Ascending aorta (tissue), 2 donors: ENCODE measurements around the gene EPSTI1. TPM values are rescaled to one million over a fixed set of nuclear protein-coding genes. Genes with fewer than 3 reads are reported as not detected.
"Not testable (repeated sequence)": the region's sequence is repeated elsewhere in the genome, so short reads cannot be mapped to it uniquely, and the experiment has no call there.

Experiments used
- DNase-seq, 2 donors: peaks; one replicate each; pipeline ENCODE4 v3.0.0-alpha.2; 2019; ENCODE audit warnings: low spot score in 2 of 2
- H3K27ac ChIP-seq, 2 donors: fragments of 200-600 bp; sonication (generic); one replicate each; pipeline ENCODE4 v1.5.1; 2016 to 2017; ENCODE audit warnings: mild to moderate bottlenecking in 1 of 2
- H3K27me3 ChIP-seq: fragments of 200-600 bp; sonication (generic); one replicate; pipeline ENCODE4 v1.5.1; 2017
- H3K36me3 ChIP-seq, 2 donors: fragments of 200-600 bp; sonication (generic); one replicate each; pipeline ENCODE4 v1.5.1; 2016
- H3K4me1 ChIP-seq, 2 donors: fragments of 200-600 bp; sonication (generic); one replicate each; pipeline ENCODE4 v1.5.1; 2016 to 2017; ENCODE audit warnings: mild to moderate bottlenecking in 1 of 2
- H3K4me3 ChIP-seq, 2 donors: fragments of 200-600 bp; sonication (generic); one replicate each; pipeline ENCODE4 v1.5.1; 2016 to 2017; ENCODE audit warnings: mild to moderate bottlenecking in 1 of 2
- H3K9me3 ChIP-seq, 2 donors: fragments of 200-600 bp; sonication (generic); one replicate each; pipeline ENCODE4 v1.5.1; 2016
- intact Hi-C: fragments of 100-400 bp; cut with DNase I; formaldehyde crosslinking; loops from one replicate; pipeline ENCODE4 v1.15.1; 2023
- total RNA-seq: library from RNA; depleted of rRNA; stranded (reverse); fragments of >200 nt; gene quantifications from one replicate; pipeline ENCODE4 v1.1.0, GENCODE V29; 2016
- TF ChIP-seq, protein P1 (sequence below), 3 experiments: fragments of 200-600 bp in 2 of 3; fragments of 450-650 bp in 1 of 3; sonication (generic) in 2 of 3; IDR thresholded peaks; one replicate each; pipeline ENCODE4 v1.5.1; 2016 to 2019; ENCODE audit warnings: antibody characterized with exemption in 3 of 3, mild to moderate bottlenecking in 1 of 3, moderate library complexity in 1 of 3

The EPSTI1 gene, protein sequence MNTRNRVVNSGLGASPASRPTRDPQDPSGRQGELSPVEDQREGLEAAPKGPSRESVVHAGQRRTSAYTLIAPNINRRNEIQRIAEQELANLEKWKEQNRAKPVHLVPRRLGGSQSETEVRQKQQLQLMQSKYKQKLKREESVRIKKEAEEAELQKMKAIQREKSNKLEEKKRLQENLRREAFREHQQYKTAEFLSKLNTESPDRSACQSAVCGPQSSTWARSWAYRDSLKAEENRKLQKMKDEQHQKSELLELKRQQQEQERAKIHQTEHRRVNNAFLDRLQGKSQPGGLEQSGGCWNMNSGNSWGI
- 3.2 TPM for total RNA-seq

DNA sequence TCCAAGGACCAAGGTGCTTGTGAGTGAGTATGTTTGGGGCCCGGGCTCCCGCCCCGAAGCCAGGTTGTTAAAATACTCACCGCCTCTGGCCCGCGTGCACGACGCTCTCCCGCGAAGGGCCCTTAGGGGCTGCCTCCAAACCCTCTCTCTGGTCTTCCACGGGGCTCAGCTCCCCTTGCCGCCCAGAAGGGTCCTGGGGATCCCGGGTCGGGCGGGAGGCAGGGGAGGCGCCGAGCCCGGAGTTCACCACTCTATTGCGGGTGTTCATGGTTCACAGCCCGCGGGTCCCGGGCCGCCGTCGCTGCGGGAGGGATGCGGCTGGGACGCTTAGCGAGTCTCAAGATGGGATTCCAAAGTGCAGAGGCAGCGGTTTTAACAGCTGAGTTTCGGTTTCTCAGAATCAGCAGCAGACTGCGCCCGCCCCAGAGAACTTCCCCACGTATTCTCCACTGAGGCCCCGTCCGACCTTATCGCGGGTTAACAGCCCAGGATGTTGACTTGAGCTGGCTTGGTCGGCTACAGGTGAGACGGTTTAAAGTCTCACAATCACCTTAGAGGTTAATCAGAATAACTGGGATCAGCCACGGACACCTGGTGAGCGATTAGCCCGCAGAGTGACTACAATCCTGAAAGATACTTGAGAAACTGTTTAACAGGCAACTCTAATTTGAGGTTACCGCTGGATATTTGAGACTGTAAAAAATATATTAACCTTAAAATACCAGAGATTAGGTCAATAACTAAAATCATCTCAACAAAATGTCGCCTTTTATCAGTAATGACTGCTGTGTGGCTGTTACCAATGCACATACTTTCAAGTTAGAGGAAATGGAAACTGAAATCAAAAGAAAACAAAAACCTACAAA lies at the start of gene EPSTI1:
Gene EPSTI1, minus strand, starts transcription at position 344 of the 866 bp plus-strand sequence. Its CDS starts 76 bp downstream, at position 268.
- intact Hi-C loops = loop anchor here (1.0 kb wide), 1 partner anchor 31 kb away; the partner anchor contains the start of gene DNAJC15
- TF ChIP-seq, protein P1, sequence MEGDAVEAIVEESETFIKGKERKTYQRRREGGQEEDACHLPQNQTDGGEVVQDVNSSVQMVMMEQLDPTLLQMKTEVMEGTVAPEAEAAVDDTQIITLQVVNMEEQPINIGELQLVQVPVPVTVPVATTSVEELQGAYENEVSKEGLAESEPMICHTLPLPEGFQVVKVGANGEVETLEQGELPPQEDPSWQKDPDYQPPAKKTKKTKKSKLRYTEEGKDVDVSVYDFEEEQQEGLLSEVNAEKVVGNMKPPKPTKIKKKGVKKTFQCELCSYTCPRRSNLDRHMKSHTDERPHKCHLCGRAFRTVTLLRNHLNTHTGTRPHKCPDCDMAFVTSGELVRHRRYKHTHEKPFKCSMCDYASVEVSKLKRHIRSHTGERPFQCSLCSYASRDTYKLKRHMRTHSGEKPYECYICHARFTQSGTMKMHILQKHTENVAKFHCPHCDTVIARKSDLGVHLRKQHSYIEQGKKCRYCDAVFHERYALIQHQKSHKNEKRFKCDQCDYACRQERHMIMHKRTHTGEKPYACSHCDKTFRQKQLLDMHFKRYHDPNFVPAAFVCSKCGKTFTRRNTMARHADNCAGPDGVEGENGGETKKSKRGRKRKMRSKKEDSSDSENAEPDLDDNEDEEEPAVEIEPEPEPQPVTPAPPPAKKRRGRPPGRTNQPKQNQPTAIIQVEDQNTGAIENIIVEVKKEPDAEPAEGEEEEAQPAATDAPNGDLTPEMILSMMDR (IDR thresholded peaks at IDR 0.05) = no peak
- H3K4me1 ChIP-seq = peaks cover 0 to 2% of the 10 kb centered on the region in 2 donors
- peak within 1 kb of the TSS; percentile 71 to 83 for H3K4me3 ChIP-seq
- no peaks in the 10 kb centered on the region for H3K36me3 ChIP-seq
- no peaks in the 10 kb centered on the region for H3K9me3 ChIP-seq
- no peaks in the 10 kb centered on the region for H3K27me3 ChIP-seq
- peak within 1 kb of the TSS; percentile 42 to 70 for H3K27ac ChIP-seq
- DNase-seq = peak in 1 of 2 donors; percentile 80

DNA sequence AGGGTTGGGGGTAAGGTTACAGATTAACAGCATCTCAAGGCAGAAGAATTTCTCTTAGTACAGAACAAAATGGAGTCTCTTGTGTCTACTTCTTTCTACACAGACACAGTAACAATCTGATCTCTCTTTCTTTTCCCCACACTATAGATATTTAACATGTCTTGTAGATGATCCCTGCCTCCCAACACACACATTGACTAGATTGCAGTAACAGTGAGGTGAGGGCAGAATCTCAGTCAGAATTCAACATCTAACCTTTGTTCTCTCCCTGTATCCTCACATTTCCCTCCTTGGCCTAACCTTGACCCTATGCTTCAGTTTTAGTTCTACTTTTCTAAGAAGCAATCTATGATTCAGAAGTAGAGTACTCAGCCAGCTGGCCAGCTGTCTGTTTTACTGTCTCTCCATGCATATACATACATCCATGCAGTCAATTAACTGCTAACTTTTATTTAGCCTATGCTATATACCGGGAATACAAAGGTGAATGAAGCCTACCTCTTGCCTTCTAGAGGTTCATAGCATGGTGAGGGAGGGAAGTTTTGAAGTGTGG lies 49.4 kb upstream of the EPSTI1 start:
- Histone ChIP-seq H3K27ac (no peak overlapping the region), H3K36me3 (no peaks in the 10 kb centered on the region), H3K4me1 (peaks cover 0 to 8% of the 10 kb centered on the region in 2 donors), H3K27me3 (no peaks in the 10 kb centered on the region), H3K9me3 (no peaks in the 10 kb centered on the region), H3K4me3 (no peak overlapping the region)
- TF ChIP-seq, protein P1 (IDR thresholded peaks at IDR 0.05) = no peak
- intact Hi-C loops = no loop called here
- no peak for DNase-seq

DNA sequence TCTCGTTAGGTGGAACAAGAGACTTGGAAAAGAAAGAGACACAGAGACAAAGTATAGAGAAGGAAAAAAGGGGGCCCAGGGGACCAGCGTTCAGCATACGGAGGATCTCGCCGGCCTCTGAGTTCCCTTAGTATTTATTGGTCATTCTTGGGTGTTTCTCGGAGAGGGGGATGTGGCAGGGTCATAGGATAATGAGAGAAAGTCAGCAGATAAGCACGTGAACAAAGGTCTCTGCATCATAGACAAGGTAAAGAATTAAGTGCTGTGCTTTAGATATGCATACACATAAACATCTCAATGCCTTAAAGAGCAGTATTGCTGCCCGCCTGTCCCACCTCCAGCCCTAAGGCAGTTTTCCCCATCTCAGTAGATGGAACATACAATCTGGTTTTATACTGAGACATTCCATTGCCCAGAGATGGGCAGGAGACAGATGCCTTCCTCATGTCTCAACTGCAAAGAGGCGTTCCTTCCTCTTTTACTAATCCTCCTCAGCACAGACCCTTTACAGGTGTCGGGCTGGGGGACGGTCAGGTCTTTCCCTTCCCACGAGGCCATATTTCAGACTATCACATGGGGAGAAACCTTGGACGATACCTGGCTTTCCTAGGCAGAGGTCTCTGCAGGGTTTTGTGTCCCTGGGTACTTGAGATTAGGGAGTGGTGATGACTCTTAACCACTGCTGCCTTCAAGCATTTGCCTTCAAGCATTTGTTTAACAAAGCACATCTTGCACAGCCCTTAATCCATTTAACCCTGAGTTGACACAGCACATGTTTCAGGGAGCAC lies 48.7 kb upstream of the EPSTI1 start:
- DNase-seq, intact Hi-C loops, H3K9me3 ChIP-seq, H3K4me3 ChIP-seq, H3K4me1 ChIP-seq, H3K36me3 ChIP-seq, H3K27me3 ChIP-seq, H3K27ac ChIP-seq: not testable (repeated sequence)

DNA sequence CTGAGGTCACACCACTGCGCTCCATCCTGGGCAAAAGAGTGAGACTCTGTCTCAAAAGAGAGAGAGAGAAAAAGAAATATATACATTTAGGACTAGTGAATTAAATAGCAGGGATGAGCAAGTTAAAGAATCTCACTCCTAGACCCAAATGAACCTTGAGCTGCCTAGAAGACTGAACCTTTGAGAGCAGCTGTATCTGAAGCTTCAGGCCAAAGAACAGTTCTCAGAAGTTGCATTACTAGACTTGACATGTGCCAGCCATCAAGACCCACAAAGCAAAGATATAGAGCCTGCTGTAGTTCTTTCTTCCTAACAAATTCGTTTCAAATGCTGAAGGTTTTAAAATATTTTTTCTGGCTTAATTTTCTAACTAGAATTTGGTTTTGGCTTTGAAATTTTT lies 47.9 kb upstream of the EPSTI1 start:
- TF ChIP-seq, protein P1 (IDR thresholded peaks at IDR 0.05) = no peak
- no peak for DNase-seq
- intact Hi-C loops = no loop called here

DNA sequence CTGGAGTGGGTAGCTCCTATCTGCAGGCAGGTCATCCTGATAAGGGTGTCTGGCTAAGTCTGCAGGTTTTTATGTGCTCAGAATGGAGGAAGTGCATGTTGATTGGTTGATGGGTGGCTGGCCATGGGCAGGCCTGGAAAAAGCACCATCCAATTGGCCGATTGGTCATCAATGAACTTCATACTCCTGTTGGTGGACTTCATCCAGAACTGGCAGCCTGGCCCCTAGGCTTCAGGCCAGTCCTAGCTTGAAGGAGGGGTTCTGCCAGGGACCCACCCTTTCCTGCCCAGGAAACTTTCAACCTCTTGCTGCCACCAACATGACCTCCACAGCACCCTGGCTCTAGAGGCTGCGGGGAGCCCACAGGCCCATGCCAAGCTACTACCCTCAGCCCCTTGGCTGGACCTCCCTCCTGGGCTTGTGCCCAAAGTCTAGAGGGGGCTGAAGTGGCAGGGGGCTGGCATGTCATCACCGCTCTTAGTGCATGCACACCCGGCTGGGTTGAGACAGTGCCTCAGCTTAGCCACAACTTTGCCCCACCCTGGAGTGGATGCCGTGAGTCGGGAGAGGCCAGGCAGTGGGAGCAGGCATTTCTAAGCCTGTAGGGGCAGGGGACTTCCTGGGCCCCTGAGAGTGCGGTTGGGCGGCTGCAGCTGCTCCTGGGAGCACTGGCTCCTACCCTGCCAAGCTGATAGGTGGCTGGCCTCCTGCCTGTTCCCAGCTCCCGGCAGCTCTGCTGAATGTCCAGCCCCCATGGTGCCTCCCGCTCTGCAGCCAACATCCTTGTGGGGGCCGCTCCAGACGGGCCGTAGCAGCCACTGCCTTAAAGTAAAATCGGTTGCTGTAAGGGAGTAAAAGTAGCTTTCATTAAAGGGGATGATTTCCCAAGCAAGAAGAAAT lies 44.6 kb upstream of the EPSTI1 start:
- Histone ChIP-seq H3K27ac (no peak overlapping the region), H3K4me3 (peak overlapping the region in 1 of 2 donors; percentile 7)
- intact Hi-C loops = no loop called here

More for the DNA sequence above, 47.9 kb upstream of the EPSTI1 start:
- no peak overlapping the region for H3K27ac ChIP-seq
- H3K36me3 ChIP-seq = no peaks in the 10 kb centered on the region
- no peaks in the 10 kb centered on the region for H3K9me3 ChIP-seq
- peaks cover 0 to 8% of the 10 kb centered on the region in 2 donors for H3K4me1 ChIP-seq
- no peaks in the 10 kb centered on the region for H3K27me3 ChIP-seq
- no peak overlapping the region for H3K4me3 ChIP-seq

More for the DNA sequence above, 44.6 kb upstream of the EPSTI1 start:
- Histone ChIP-seq H3K36me3 (no peaks in the 10 kb centered on the region), H3K4me1 (peaks cover 0 to 8% of the 10 kb centered on the region in 2 donors), H3K27me3 (no peaks in the 10 kb centered on the region), H3K9me3 (no peaks in the 10 kb centered on the region)
- DNase-seq = no peak
- TF ChIP-seq, protein P1 (IDR thresholded peaks at IDR 0.05) = no peak
